ENCODE measurements around the gene STK33. TPM values are rescaled to one million over a fixed set of nuclear protein-coding genes. Genes with fewer than 3 reads are reported as not detected.

STK33 gene
- total RNA-seq, 1 donor from 2014 or later, result 11.5 TPM

DNA sequence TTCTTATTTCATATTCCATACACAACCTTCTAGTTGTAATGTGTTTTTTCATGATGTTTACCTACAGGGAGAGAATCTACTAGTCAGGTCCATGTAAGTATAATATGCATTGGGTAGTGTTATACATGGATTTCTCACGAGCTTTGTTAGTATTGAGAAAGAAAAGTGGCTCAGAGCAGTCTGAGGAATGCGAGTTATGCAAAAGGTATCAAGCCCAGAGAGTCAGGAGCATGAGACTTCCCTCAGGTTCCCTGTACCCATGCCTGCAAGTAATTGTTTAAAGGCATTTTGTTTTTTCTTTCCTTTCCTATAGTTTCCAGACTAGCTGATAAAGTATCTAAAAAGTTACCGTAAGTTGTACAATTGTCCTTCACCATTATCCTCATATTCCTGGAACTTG, 66.1 kb downstream of the STK33 start:
- TF ChIP-seq, protein P1, sequence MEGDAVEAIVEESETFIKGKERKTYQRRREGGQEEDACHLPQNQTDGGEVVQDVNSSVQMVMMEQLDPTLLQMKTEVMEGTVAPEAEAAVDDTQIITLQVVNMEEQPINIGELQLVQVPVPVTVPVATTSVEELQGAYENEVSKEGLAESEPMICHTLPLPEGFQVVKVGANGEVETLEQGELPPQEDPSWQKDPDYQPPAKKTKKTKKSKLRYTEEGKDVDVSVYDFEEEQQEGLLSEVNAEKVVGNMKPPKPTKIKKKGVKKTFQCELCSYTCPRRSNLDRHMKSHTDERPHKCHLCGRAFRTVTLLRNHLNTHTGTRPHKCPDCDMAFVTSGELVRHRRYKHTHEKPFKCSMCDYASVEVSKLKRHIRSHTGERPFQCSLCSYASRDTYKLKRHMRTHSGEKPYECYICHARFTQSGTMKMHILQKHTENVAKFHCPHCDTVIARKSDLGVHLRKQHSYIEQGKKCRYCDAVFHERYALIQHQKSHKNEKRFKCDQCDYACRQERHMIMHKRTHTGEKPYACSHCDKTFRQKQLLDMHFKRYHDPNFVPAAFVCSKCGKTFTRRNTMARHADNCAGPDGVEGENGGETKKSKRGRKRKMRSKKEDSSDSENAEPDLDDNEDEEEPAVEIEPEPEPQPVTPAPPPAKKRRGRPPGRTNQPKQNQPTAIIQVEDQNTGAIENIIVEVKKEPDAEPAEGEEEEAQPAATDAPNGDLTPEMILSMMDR (IDR thresholded peaks at IDR 0.05), result no peak
- TF ChIP-seq POLR2AphosphoS5 (IDR thresholded peaks at IDR 0.05; ENCODE audit: insufficient read depth in 1 of 2, low read depth in 1 of 2) (no peak), POLR2A (IDR thresholded peaks at IDR 0.05) (no peak)
- Histone ChIP-seq H3K27me3 (no peaks in the 10 kb centered on the region), H3K4me1 (no peaks in the 10 kb centered on the region), H3K9me3 (no peaks in the 10 kb centered on the region), H3K4me3 (no peak overlapping the region), H3K27ac (no peak overlapping the region), H3K36me3 (no peaks in the 10 kb centered on the region)
- intact Hi-C loops (cut with DNase I), result no loop called here
- no peak for DNase-seq (ENCODE audit: extremely low spot score in 2 of 2)

DNA sequence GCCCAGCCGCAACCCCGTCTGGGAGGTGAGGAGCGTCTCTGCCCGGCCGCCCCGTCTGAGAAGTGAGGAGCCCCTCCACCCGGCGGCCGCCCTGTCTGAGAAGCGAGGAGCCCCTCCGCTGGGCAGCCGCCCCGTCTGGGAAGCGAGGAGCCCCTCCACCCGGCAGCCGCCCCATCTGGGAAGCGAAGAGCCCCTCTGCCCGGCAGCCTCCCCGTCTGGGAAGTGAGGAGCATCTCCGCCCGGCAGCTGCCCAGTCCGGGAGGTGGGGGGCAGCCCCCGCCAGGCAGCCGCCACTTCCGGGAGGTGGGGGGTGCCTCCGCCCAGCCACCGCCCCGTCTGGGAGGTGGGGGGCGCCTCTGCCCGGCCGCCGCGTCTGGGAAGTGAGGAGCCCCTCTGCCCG, 70.6 kb downstream of the STK33 start:
- intact Hi-C loops (cut with DNase I), result no loop called here
- Histone ChIP-seq H3K9me3 (no peaks in the 10 kb centered on the region), H3K4me1 (no peaks in the 10 kb centered on the region), H3K27ac (no peak overlapping the region), H3K27me3 (no peaks in the 10 kb centered on the region), H3K36me3 (no peaks in the 10 kb centered on the region), H3K4me3 (no peak overlapping the region)
- TF ChIP-seq, protein P1 (IDR thresholded peaks at IDR 0.05), result no peak
- TF ChIP-seq POLR2A (IDR thresholded peaks at IDR 0.05) (no peak), POLR2AphosphoS5 (IDR thresholded peaks at IDR 0.05; ENCODE audit: insufficient read depth in 1 of 2, low read depth in 1 of 2) (no peak)
- no peak for DNase-seq (ENCODE audit: extremely low spot score in 2 of 2)

GRCh38 chr11:8512547-8512946, 81.5 kb downstream of the STK33 start:
- no peaks in the 10 kb centered on the region for H3K9me3 ChIP-seq
- H3K36me3 ChIP-seq, result no peaks in the 10 kb centered on the region
- no peaks in the 10 kb centered on the region for H3K27me3 ChIP-seq
- DNase-seq (ENCODE audit: extremely low spot score in 2 of 2), result no peak
- intact Hi-C loops (cut with DNase I), result no loop called here
- H3K4me1 ChIP-seq, result no peaks in the 10 kb centered on the region
- no peak overlapping the region for H3K27ac ChIP-seq
- H3K4me3 ChIP-seq, result no peak overlapping the region
- TF ChIP-seq POLR2AphosphoS5 (IDR thresholded peaks at IDR 0.05; ENCODE audit: insufficient read depth in 1 of 2, low read depth in 1 of 2), result no peak
- TF ChIP-seq, protein P1 (IDR thresholded peaks at IDR 0.05), result no peak
- no peak for TF ChIP-seq POLR2A (IDR thresholded peaks at IDR 0.05)

DNA sequence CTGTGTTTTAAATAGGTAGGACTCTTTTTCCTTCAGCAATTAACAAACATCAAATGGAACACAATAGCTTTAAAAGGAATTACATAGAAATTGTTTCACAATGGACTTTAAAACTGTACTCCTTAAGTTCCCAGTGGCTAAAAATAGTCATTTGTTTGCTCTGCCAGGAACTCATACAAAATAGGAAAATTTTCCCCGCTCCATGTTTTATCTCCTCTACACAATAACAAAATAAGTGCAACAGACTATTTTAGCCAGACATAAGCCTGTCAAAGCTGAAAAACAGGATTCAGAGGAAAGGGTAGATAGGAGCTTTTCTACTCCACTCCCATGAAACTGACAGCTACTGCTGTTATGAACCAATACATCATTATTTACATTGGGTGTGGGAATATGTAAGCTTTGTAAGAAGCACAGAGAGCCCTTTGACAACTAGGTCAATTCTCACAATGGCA, 90.1 kb downstream of the STK33 start:
- Histone ChIP-seq H3K27me3 (no peaks in the 10 kb centered on the region), H3K9me3 (no peaks in the 10 kb centered on the region), H3K27ac (no peak overlapping the region), H3K36me3 (no peaks in the 10 kb centered on the region), H3K4me3 (no peak overlapping the region), H3K4me1 (no peaks in the 10 kb centered on the region)
- no peak for DNase-seq (ENCODE audit: extremely low spot score in 2 of 2)
- intact Hi-C loops (cut with DNase I), result no loop called here
- no peak for TF ChIP-seq POLR2A (IDR thresholded peaks at IDR 0.05)
- TF ChIP-seq POLR2AphosphoS5 (IDR thresholded peaks at IDR 0.05; ENCODE audit: insufficient read depth in 1 of 2, low read depth in 1 of 2), result no peak
- TF ChIP-seq, protein P1 (IDR thresholded peaks at IDR 0.05), result no peak

GRCh38 chr11:8501836-8502235, 92.2 kb downstream of the STK33 start:
- H3K4me1 ChIP-seq, result no peaks in the 10 kb centered on the region
- no peak overlapping the region for H3K4me3 ChIP-seq
- H3K36me3 ChIP-seq, result no peaks in the 10 kb centered on the region
- H3K27me3 ChIP-seq, result no peaks in the 10 kb centered on the region
- no peak overlapping the region for H3K27ac ChIP-seq
- intact Hi-C loops (cut with DNase I), result no loop called here
- DNase-seq (ENCODE audit: extremely low spot score in 2 of 2), result no peak
- H3K9me3 ChIP-seq, result no peaks in the 10 kb centered on the region
- TF ChIP-seq POLR2AphosphoS5 (IDR thresholded peaks at IDR 0.05; ENCODE audit: insufficient read depth in 1 of 2, low read depth in 1 of 2) (no peak), POLR2A (IDR thresholded peaks at IDR 0.05) (no peak)
- TF ChIP-seq, protein P1 (IDR thresholded peaks at IDR 0.05), result no peak

Data from vagina (tissue), 2 donors.